Measurements from ENCODE around the gene ADARB2. TPM values are rescaled to one million over a fixed set of nuclear protein-coding genes. Genes with fewer than 3 reads are reported as not detected.
"Not testable (repeated sequence)": the region's sequence is repeated elsewhere in the genome, so short reads cannot be mapped to it uniquely, and the experiment has no call there.

ADARB2 gene
- total and polyA plus RNA-seq, 10 of the 15 experiments (the other 5 are each of a cell fraction or from before 2014, with no cell fraction given) = 0.02 to 4.1 (median 0.76) TPM

DNA sequence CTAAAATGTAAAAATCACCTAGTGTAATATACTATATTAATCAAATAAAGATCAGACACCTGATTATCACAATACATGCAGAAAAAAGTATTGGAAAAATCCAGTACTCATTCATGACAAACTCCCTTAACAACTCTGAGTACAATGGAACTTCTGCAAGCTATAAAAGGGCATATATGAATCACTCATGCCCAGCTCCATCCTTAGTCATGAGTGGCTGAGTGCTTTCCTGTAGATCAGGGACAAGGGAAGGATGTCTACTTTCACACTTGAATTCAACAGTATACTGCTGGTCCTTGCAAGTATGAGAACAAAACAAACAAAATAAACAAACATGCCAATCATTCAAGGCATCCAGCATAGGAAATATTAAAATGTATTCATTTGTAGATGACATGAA is 116.5 kb downstream of the ADARB2 start (continued):
- TF ChIP-seq EP300 (IDR thresholded peaks at IDR 0.05; ENCODE audit: borderline replicate concordance in 1 of 2, control insufficient read depth in 1 of 2, low read depth in 2 of 2, low read length in 2 of 2) (no peak), STAT3 (IDR thresholded peaks at IDR 0.05; ENCODE audit: low read depth, low read length) (no peak)
- TF ChIP-seq, protein P1, sequence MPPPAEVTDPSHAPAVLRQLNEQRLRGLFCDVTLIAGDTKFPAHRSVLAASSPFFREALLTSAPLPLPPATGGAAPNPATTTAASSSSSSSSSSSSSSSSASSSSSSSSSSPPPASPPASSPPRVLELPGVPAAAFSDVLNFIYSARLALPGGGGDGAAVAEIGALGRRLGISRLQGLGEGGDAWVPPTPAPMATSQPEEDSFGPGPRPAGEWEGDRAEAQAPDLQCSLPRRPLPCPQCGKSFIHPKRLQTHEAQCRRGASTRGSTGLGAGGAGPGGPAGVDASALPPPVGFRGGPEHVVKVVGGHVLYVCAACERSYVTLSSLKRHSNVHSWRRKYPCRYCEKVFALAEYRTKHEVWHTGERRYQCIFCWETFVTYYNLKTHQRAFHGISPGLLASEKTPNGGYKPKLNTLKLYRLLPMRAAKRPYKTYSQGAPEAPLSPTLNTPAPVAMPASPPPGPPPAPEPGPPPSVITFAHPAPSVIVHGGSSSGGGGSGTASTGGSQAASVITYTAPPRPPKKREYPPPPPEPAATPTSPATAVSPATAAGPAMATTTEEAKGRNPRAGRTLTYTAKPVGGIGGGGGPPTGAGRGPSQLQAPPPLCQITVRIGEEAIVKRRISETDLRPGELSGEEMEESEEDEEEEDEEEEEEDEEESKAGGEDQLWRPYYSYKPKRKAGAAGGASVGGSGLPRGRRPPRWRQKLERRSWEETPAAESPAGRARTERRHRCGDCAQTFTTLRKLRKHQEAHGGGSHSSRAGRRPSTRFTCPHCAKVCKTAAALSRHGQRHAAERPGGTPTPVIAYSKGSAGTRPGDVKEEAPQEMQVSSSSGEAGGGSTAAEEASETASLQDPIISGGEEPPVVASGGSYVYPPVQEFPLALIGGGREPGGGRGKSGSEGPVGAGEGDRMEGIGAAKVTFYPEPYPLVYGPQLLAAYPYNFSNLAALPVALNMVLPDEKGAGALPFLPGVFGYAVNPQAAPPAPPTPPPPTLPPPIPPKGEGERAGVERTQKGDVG (CRISPR knock-in tag; IDR thresholded peaks at IDR 0.05) = no peak
- TF ChIP-seq, protein P2, sequence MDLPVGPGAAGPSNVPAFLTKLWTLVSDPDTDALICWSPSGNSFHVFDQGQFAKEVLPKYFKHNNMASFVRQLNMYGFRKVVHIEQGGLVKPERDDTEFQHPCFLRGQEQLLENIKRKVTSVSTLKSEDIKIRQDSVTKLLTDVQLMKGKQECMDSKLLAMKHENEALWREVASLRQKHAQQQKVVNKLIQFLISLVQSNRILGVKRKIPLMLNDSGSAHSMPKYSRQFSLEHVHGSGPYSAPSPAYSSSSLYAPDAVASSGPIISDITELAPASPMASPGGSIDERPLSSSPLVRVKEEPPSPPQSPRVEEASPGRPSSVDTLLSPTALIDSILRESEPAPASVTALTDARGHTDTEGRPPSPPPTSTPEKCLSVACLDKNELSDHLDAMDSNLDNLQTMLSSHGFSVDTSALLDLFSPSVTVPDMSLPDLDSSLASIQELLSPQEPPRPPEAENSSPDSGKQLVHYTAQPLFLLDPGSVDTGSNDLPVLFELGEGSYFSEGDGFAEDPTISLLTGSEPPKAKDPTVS (IDR thresholded peaks at IDR 0.05; ENCODE audit: low read depth, low read length) = no peak
- TF ChIP-seq, protein P3, sequence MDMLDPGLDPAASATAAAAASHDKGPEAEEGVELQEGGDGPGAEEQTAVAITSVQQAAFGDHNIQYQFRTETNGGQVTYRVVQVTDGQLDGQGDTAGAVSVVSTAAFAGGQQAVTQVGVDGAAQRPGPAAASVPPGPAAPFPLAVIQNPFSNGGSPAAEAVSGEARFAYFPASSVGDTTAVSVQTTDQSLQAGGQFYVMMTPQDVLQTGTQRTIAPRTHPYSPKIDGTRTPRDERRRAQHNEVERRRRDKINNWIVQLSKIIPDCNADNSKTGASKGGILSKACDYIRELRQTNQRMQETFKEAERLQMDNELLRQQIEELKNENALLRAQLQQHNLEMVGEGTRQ (IDR thresholded peaks at IDR 0.05; ENCODE audit: borderline replicate concordance, low read depth, low read length) = no peak
- TF ChIP-seq, protein P4, sequence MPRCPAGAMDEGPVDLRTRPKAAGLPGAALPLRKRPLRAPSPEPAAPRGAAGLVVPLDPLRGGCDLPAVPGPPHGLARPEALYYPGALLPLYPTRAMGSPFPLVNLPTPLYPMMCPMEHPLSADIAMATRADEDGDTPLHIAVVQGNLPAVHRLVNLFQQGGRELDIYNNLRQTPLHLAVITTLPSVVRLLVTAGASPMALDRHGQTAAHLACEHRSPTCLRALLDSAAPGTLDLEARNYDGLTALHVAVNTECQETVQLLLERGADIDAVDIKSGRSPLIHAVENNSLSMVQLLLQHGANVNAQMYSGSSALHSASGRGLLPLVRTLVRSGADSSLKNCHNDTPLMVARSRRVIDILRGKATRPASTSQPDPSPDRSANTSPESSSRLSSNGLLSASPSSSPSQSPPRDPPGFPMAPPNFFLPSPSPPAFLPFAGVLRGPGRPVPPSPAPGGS (IDR thresholded peaks at IDR 0.05; ENCODE audit: borderline replicate concordance, insufficient read depth, low read depth, low read length, poor library complexity, severe bottlenecking) = no peak

DNA sequence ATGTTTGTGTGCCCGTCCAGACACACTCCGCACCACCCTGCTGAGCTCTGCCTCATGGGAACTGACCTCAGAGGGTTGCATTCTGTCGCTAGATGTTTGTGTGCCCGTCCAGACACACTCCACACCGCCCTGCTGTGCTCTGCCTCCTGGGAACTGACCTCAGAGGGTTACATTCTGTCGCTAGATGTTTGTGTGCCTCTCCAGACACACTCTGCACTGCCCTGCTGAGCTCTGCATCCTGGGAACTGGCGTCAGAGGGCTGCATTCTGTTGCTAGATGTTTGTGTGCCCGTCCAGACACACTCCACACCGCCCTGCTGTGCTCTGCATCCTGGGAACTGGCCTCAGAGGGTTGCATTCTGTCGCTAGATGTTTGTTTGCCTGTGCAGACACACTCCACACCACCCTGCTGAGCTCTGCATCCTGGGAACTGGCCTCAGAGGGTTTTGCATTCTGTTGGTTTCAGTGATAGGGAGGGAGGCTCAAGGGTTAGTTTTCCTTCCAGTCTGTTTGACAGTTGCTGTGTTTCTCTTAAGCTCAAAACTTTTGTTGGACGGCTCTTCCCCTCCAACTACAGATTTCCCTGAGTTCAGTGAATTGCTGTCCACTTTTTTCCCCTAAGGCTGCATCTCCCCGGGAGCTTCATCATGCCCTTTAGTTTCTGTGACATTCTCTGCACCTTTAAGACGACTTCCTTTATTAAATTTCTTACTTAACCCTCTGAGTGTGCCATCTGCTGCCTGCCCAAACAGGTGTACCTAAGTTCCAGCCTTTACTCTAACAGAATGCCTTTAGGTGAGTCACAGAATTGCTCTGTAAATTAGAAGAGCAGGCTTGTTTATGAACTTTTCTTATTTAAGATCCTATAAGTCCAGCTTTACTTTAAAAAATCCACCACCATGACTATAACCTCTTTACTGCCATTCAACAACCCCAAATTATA is 119.7 kb downstream of the ADARB2 start:
- FAIRE-seq; BruUV-seq (replicated peaks); H3K4me2 ChIP-seq (ENCODE audit: control insufficient read depth, insufficient read depth); H3K79me2 ChIP-seq (ENCODE audit: control insufficient read depth, insufficient read depth, low read length); H3K9me3 ChIP-seq (replicated peaks; ENCODE audit: control insufficient read depth, insufficient read depth, low read length); ATAC-seq; H3K4me1 ChIP-seq (ENCODE audit: control insufficient read depth, insufficient read depth, low read length); H3K9ac ChIP-seq (ENCODE audit: control insufficient read depth, insufficient read depth, low read length); H3K4me3 ChIP-seq; H2AFZ ChIP-seq (ENCODE audit: control insufficient read depth, low read depth, low read length); H3K27ac ChIP-seq (ENCODE audit: control insufficient read depth, insufficient read depth); H3K27me3 ChIP-seq (replicated peaks in 1 of 2; ENCODE audit: control insufficient read depth in 2 of 2, insufficient read depth in 2 of 2, low read length in 1 of 2); in situ Hi-C loops (cut with MboI); RAD21 ChIA-PET (ENCODE audit: unreplicated experiment); H4K20me1 ChIP-seq (ENCODE audit: control insufficient read depth, insufficient read depth); H3K36me3 ChIP-seq (ENCODE audit: control insufficient read depth in 2 of 2, insufficient read depth in 2 of 2, low read length in 1 of 2); POLR2A ChIA-PET; intact Hi-C loops (cut with micrococcal nuclease; ENCODE audit: unreplicated experiment); DNase-seq (ENCODE audit: low read depth, low spot score): not testable (repeated sequence)
- CTCF ChIA-PET = interaction anchor here (0.7 to 1.0 kb wide), 2 partner anchors 197 to 566 kb away, joined by 3 read pairs; no protein-coding TSS in a partner anchor
- WGBS (ENCODE audit: insufficient coverage, insufficient replicate concordance, low lambda C conversion rate, missing lambda C conversion rate) = 8% methylated on average over 12 of the region's 13 CpGs
- SMC1A ChIA-PET (ENCODE audit: uncharacterized antibody, unreplicated experiment) = interaction anchor here (1.3 to 1.5 kb wide), 2 partner anchors 31 to 107 kb away, joined by 3 to 4 read pairs; no protein-coding TSS in a partner anchor

All from GM12878 (cell line).